HG02870 (cell line): ENCODE data around the gene GREB1.

Experiments used
- ATAC-seq: cut with Tn5 transposase; IDR thresholded peaks from one replicate; pipeline ENCODE4 v1.9.1; 2021; ENCODE audit warnings: mild to moderate bottlenecking, moderate library complexity; ENCODE audit not compliant: unreplicated experiment

GREB1 gene

GRCh38 chr2:11592671-11593574 lies 59.1 kb downstream of the GREB1 start:
- ATAC-seq = no peak

GRCh38 chr2:11596801-11597200 lies 63.0 kb downstream of the GREB1 start:
- no peak for ATAC-seq

GRCh38 chr2:11597538-11598225 lies 63.8 kb downstream of the GREB1 start:
- no peak for ATAC-seq

DNA sequence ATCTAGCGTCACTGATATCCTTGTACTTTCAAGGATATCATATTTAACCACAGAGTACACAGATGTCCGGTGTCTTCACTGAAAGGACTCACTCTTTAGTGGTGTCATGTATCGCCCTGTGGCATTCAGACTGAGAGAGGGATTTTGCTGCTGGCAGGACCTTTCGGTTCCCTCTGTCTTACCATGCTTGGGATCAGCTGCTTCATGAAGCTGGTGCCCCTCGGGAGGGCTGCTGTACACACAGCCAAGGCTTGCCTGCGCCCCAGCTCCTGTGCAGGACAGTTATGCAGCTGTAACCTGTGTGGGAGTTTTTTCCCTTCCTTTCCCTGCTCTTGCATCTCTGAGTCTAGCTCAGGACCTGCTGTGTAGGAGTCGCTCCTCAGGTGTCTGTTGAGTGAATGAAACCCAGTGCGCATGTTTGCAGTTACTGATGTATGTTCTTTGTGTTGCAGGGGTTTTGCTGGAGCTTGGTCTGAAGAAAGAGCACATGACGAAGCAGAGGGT lies 64.4 kb downstream of the GREB1 start:
- no peak for ATAC-seq

GRCh38 chr2:11602563-11603204 lies 68.8 kb downstream of the GREB1 start:
- no peak for ATAC-seq

DNA sequence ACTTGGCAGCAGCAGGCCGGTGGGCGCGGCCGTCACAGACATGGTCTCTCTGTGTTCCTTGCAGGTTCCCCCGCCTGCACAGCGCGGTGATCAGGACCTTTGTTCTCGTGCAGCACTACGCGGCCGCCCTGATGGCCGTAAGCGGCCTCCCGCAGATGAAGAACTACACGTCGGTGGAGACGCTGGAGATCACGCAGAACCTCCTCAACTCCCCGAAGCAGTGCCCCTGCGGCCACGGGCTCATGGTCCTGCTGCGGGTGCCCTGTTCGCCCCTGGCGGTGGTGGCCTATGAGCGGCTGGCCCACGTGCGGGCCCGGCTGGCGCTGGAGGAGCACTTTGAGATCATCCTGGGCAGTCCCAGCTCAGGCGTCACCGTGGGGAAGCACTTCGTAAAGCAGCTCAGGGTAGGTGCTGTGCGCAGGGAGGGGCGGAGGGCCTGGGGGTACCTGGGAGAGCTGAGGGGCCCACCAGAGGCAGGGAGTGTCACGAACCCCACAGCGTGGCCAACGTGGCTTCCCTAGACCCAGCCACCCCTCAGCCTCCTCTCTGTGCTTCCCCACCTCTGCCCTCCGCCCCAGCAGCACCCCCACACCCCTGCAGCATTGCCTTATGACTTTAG lies 76.9 kb downstream of the GREB1 start:
- ATAC-seq = no peak

DNA sequence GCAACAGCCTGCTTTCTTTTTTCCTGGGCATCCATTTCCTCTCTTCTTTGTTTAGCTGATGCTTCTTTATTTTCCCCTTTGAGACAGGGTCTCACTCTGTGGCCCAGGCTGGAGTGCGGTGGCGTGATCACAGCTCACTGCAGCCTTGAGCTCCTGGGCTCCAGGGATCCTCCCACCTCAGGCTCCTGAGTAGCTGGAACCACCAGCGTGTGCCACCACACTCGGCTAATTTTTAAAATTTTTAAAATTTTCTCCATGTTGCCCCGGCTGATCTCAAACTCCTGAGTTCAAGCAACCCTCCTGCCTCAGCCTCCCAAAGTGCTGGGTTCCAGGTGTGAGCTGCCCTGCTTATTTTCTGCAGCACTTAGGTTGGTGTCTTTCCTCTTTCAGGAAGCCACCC lies 77.4 kb downstream of the GREB1 start:
- ATAC-seq = no peak

DNA sequence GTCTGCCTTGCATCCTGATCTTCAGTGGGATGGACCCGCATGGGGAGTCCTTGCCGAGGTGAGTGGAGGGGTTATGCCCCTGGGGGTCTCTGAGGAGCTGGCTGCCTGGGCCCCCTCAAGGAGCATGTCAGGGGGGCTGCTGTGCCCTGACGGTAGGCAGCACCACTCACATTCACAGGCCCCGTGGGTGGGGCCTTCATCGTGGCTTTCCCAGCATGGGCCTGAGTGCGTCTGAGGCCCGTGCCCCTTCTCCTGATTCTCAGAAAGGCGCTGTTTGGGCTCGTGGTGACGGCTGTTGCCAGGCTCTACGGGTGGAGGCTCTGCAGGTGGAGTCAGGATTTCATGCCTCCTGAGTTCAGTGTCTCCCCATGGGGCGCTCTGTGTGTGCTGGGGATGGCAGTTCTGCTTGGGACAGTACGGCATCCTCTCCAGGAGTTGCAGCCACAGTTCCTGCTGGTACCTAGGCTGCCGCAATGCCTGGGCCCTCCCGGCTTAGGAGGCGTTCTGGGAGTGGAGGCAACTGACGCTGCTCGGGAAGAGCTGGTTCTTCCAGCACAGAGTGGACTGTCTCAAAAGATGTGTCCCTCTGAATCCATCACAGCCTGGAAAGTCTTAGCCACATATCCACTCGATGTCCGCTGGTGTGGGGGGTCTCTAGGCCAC lies 78.8 kb downstream of the GREB1 start:
- ATAC-seq = no peak

DNA sequence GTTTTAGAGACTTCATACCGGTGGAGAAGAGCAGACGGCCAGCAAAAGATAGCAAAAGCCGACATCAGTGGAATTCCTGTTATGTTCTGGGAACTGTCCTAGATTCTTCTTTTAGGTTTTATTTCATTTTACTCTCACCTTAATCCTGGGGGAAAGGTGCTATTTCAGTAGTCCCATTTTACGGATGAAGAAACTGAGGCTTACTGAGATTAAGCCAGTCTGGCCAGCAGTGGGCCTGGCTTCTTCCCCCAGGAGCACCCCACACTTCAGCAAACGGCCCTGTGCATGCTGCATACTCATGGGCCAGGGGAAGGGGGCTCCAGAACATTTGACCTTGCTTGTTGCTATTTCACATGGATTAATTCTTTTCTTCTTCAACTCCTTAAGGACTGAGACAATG lies 79.5 kb downstream of the GREB1 start:
- no peak for ATAC-seq

GRCh38 chr2:11615209-11615608 lies 81.4 kb downstream of the GREB1 start:
- ATAC-seq = no peak

DNA sequence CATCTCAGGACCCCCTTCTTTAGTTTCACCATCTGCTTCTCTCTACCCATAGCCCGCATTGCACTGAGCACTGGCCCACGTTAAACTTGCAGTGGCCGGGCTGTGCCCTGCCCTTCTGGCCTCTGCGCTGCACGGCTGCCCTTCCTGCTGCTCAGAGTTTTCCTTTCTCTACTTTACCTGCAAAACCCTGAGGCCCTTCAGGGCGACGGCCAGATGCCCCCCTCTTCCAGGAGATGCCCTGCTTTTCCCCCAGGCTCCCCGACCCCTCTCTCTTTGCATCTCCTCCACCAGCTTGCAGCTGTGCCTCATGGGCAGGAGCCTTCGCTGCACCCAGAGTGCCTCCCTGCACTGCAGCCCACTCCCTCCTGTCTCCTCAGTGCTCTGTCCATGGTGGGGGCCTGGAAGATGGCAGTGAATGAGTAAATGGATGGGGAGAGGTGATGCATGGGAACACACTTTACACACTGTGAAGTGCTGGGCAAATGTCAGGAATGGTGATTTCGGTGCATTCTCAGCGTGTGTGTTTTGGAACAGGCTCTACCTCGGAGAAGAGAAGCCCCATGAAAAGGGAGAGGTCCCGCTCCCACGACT lies 82.3 kb downstream of the GREB1 start:
- no peak for ATAC-seq

DNA sequence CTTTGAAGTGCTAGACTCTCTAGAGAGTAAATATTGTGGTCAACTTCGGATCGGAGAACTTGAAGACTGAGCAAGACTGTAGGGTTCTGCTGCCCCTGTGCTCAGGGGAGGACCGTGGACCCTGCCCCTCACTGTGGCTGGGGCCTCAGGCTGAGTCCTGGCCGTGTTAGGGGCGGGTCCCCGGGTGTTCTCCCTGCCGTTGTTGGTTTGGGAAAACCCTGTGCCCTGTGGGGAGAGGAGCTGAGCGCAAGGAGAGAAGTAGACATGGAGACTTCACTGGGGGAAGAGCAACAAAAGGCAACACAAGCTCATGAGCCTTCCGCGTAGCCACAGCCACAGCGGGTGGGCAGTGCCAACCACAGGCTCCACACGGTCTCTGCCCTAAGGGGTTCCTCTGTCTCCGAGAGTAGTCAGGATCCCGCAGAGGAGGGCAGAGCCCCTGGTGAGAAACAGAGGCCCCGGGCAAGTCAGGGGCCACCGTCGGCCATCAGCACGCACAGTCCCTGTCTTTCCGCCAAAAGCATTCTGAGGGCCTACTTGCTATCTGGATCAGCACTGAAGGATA lies 83.1 kb downstream of the GREB1 start:
- ATAC-seq = no peak

DNA sequence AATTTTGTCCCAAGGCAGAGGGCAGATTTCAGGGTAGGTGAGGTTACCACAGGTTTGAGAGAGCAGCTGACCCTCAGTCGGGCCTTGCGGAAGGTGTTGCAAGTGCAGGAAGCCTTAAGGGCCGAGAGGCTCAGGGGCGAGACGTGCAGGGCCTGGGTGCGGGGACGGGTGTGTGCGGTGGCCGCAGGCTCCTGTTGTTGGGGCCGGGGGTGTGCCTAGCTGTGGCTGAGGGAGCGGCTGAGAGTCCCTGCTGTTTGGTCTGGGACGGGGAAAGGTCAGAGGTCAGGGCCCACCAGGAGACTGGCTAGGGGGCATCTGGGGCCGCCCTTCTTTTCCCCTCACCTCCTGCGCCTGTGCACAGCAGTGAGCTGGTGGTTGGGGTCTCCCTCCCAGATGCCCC lies 83.7 kb downstream of the GREB1 start:
- no peak for ATAC-seq

DNA sequence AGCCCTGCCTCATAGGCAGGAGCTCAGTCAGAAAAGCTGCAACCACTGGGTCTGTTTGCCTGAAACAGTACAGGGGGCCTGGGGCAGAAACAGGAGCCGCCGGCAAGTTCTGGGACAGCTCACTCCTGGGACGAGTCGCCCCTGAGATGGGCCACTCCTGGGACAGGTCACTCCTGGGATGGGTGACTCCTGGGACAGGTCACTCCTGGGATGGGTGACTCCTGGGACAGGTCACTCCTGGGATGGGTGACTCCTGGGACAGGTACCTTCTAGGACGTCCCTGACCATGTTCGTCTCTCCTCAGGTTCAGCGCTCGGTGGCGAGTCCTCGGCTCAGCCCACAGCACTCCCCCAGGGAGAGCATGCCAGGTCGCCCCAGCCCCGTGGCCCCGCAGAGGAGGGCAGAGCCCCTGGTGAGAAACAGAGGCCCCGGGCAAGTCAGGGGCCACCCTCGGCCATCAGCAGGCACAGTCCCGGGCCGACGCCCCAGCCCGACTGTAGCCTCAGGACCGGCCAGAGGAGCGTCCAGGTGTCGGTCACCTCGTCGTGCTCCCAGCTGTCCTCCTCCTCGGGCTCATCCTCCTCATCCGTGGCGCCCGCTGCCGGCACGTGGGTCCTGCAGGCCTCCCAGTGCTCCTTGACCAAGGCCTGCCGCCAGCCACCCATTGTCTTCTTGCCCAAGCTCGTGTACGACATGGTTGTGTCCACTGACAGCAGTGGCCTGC lies 84.3 kb downstream of the GREB1 start:
- ATAC-seq = no peak

DNA sequence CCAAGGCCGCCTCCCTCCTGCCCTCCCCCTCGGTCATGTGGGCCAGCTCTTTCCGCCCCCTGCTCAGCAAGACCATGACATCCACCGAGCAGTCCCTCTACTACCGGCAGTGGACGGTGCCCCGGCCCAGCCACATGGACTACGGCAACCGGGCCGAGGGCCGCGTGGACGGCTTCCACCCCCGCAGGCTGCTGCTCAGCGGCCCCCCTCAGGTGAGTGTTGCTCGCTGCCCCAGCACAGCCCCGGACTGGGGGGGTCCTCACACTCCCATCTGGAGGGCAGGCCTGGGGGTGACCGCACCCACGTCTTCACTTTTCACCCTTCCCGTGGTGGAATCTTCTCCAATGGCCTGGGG lies 84.8 kb downstream of the GREB1 start:
- ATAC-seq = no peak

- no peak for ATAC-seq
Observed at GRCh38 chr2:11621410-11621809, 87.6 kb downstream of the GREB1 start.

GRCh38 chr2:11622611-11623010 lies 88.8 kb downstream of the GREB1 start:
- ATAC-seq = no peak

DNA sequence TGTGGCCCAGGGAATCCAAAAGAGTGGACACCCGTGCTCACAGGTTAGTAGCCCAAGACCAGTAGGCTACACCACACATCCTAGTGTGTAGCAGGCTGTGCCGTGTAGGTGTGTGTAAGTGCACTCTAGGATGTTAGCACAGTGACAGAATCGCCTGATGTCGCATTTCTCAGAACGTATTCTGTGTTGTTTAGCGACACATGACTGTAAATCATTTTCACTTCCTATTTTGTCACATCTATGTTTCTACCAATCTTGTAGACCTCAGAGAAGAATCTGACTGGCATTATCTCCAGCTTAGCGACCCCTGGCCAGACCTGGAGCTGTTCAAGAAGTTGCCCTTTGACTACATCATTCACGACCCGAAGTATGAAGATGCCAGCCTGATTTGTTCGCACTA lies 91.0 kb downstream of the GREB1 start:
- no peak for ATAC-seq

- ATAC-seq = no peak
Observed at GRCh38 chr2:11625671-11626070, 91.8 kb downstream of the GREB1 start.
